HG03175 (cell line): Measurements from ENCODE around the gene TMEM170A.
"Not testable (repeated sequence)": the region's sequence is repeated elsewhere in the genome, so short reads cannot be mapped to it uniquely, and the experiment has no call there.

Source experiments
- ATAC-seq: cut with Tn5 transposase; IDR thresholded peaks from one replicate; pipeline ENCODE4 v1.9.1; 2021; ENCODE audit warnings: mild to moderate bottlenecking, moderate library complexity; ENCODE audit not compliant: unreplicated experiment

The TMEM170A gene

GRCh38 chr16:75456971-75457370, 7.5 kb downstream of the TMEM170A start:
- ATAC-seq = no peak

GRCh38 chr16:75456486-75456885, 8.0 kb downstream of the TMEM170A start:
- not testable (repeated sequence) for ATAC-seq

GRCh38 chr16:75455677-75456076, 8.8 kb downstream of the TMEM170A start:
- ATAC-seq = no peak

- ATAC-seq = no peak
Observed at GRCh38 chr16:75452464-75453190, 11.9 kb downstream of the TMEM170A start.

GRCh38 chr16:75446416-75446815, 18.1 kb downstream of the TMEM170A start:
- no peak for ATAC-seq

- ATAC-seq = no peak
Observed at GRCh38 chr16:75445298-75445697, 19.2 kb downstream of the TMEM170A start.

GRCh38 chr16:75443298-75443697, 21.2 kb downstream of the TMEM170A start:
- ATAC-seq = no peak

GRCh38 chr16:75433732-75434413, 30.6 kb downstream of the TMEM170A start:
- peak; percentile 60 for ATAC-seq

- peak; percentile 91 for ATAC-seq
Observed at GRCh38 chr16:75432828-75433731, 31.4 kb downstream of the TMEM170A start, which contains the start of gene CFDP1. CFDP1 (minus strand) TSS chr16:75433503; CDS start chr16:75433352, 151 bp downstream.

GRCh38 chr16:75429621-75430403, 34.7 kb downstream of the TMEM170A start:
- no peak for ATAC-seq

- ATAC-seq = not testable (repeated sequence)
Observed at GRCh38 chr16:75426524-75426923, 38.0 kb downstream of the TMEM170A start.

GRCh38 chr16:75424105-75424762, 40.3 kb downstream of the TMEM170A start:
- ATAC-seq = not testable (repeated sequence)

GRCh38 chr16:75423723-75424104, 40.8 kb downstream of the TMEM170A start:
- no peak for ATAC-seq

GRCh38 chr16:75421820-75422126, 42.7 kb downstream of the TMEM170A start:
- no peak for ATAC-seq

GRCh38 chr16:75420987-75421819, 43.3 kb downstream of the TMEM170A start:
- peak; percentile 64 for ATAC-seq

GRCh38 chr16:75416904-75417565, 47.5 kb downstream of the TMEM170A start:
- ATAC-seq = no peak

- no peak for ATAC-seq
Observed at GRCh38 chr16:75415169-75415905, 49.2 kb downstream of the TMEM170A start.

- ATAC-seq = no peak
Observed at GRCh38 chr16:75413951-75414350, 50.5 kb downstream of the TMEM170A start.
